A673 (cell line): ENCODE results near the gene CYS1.

Experiments
- CTCF ChIP-seq: fragments of 300-800, 200-600 bp; sonication (generic); conservative IDR thresholded peaks from 2 replicates; pipeline ENCODE4 v1.5.1; 2017; ENCODE audit warnings: low read depth, mild to moderate bottlenecking, antibody characterized with exemption, low read length, moderate library complexity, mixed read lengths
- EZH2 ChIP-seq: fragments of 200-600 bp; sonication (generic); IDR thresholded peaks from 2 replicates; pipeline ENCODE4 v1.6.1; 2017; ENCODE audit warnings: borderline replicate concordance, low read depth, mild to moderate bottlenecking, mixed read lengths, antibody characterized with exemption, low read length; ENCODE audit not compliant: poor library complexity, severe bottlenecking

DNA sequence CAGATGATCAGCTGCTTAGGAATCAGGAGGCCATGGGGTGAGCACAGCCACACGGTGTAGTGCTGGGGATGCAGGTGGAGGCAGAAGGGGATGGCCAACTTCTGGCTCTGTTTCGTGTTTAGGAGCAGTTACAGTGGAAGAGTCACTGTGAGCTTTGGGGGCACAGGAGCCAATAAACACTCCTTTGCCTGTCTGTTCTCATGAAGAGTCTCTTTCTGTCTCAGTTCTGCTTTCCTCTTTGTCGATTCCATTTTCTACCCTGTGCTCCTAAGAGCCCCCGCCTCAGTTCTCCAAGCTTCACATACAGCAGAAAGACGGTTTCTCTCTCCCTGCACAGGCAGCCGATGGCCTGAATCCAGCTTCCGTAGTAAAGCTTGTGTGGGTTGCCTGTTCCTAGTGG lies 21.3 kb upstream of the CYS1 start:
- no peak for TF ChIP-seq EZH2
- no peak for TF ChIP-seq CTCF
